ENCODE results near the gene MRPS14. TPM values are rescaled to one million over a fixed set of nuclear protein-coding genes. Genes with fewer than 3 reads are reported as not detected.

The MRPS14 gene
- total and polyA plus RNA-seq, 9 of the 15 experiments (the other 6 are each of a cell fraction or from before 2014, with no cell fraction given): 38.1 to 231 (median 54.9) TPM

DNA sequence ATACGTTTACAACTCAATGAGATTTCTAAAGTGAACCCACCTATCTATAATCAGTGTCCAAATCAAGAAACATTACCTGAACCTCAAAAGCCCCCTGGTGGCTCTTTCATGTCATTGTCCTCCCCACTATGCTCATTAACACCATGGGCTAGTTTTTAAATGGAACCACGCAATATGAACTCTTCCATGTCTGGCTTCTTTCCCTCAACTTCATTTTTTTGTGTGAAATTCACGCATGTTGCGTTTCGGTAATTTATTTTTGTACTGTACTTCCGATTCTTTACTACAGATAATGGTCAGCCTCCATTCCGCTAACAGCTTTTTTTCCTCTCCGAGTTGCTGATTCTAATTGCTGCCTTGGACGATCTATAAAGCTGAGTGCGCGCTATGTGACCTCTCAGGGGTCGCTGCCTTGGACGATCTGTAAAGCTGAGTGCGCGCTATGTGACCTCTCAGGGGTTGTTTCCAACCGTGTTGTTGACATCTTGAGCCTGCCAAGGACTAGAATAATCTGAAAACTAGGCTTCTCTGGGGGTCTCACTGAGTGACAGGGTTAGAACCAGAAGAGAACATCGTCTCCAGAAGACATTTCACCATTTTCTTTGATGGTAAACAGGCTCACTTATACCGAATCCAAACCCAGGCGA, 24.5 kb downstream of the MRPS14 start (continued):
- TF ChIP-seq, protein P1, sequence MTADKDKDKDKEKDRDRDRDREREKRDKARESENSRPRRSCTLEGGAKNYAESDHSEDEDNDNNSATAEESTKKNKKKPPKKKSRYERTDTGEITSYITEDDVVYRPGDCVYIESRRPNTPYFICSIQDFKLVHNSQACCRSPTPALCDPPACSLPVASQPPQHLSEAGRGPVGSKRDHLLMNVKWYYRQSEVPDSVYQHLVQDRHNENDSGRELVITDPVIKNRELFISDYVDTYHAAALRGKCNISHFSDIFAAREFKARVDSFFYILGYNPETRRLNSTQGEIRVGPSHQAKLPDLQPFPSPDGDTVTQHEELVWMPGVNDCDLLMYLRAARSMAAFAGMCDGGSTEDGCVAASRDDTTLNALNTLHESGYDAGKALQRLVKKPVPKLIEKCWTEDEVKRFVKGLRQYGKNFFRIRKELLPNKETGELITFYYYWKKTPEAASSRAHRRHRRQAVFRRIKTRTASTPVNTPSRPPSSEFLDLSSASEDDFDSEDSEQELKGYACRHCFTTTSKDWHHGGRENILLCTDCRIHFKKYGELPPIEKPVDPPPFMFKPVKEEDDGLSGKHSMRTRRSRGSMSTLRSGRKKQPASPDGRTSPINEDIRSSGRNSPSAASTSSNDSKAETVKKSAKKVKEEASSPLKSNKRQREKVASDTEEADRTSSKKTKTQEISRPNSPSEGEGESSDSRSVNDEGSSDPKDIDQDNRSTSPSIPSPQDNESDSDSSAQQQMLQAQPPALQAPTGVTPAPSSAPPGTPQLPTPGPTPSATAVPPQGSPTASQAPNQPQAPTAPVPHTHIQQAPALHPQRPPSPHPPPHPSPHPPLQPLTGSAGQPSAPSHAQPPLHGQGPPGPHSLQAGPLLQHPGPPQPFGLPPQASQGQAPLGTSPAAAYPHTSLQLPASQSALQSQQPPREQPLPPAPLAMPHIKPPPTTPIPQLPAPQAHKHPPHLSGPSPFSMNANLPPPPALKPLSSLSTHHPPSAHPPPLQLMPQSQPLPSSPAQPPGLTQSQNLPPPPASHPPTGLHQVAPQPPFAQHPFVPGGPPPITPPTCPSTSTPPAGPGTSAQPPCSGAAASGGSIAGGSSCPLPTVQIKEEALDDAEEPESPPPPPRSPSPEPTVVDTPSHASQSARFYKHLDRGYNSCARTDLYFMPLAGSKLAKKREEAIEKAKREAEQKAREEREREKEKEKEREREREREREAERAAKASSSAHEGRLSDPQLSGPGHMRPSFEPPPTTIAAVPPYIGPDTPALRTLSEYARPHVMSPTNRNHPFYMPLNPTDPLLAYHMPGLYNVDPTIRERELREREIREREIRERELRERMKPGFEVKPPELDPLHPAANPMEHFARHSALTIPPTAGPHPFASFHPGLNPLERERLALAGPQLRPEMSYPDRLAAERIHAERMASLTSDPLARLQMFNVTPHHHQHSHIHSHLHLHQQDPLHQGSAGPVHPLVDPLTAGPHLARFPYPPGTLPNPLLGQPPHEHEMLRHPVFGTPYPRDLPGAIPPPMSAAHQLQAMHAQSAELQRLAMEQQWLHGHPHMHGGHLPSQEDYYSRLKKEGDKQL (CRISPR knock-in tag; IDR thresholded peaks at IDR 0.05; ENCODE audit: borderline replicate concordance): no peak
- TF ChIP-seq, protein P2, sequence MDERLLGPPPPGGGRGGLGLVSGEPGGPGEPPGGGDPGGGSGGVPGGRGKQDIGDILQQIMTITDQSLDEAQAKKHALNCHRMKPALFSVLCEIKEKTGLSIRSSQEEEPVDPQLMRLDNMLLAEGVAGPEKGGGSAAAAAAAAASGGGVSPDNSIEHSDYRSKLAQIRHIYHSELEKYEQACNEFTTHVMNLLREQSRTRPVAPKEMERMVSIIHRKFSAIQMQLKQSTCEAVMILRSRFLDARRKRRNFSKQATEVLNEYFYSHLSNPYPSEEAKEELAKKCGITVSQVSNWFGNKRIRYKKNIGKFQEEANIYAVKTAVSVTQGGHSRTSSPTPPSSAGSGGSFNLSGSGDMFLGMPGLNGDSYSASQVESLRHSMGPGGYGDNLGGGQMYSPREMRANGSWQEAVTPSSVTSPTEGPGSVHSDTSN (CRISPR knock-in tag; IDR thresholded peaks at IDR 0.05; ENCODE audit: low read depth): no peak
- TF ChIP-seq, protein P2 (tag; conservative IDR thresholded peaks at IDR 0.05; ENCODE audit: low read depth): peak; percentile 21; the same call in 1 of the 2 replicates
- TF ChIP-seq, protein P3, sequence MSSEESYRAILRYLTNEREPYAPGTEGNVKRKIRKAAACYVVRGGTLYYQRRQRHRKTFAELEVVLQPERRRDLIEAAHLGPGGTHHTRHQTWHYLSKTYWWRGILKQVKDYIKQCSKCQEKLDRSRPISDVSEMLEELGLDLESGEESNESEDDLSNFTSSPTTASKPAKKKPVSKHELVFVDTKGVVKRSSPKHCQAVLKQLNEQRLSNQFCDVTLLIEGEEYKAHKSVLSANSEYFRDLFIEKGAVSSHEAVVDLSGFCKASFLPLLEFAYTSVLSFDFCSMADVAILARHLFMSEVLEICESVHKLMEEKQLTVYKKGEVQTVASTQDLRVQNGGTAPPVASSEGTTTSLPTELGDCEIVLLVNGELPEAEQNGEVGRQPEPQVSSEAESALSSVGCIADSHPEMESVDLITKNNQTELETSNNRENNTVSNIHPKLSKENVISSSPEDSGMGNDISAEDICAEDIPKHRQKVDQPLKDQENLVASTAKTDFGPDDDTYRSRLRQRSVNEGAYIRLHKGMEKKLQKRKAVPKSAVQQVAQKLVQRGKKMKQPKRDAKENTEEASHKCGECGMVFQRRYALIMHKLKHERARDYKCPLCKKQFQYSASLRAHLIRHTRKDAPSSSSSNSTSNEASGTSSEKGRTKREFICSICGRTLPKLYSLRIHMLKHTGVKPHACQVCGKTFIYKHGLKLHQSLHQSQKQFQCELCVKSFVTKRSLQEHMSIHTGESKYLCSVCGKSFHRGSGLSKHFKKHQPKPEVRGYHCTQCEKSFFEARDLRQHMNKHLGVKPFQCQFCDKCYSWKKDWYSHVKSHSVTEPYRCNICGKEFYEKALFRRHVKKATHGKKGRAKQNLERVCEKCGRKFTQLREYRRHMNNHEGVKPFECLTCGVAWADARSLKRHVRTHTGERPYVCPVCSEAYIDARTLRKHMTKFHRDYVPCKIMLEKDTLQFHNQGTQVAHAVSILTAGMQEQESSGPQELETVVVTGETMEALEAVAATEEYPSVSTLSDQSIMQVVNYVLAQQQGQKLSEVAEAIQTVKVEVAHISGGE (CRISPR knock-in tag; IDR thresholded peaks at IDR 0.05): no peak
- TF ChIP-seq, protein P4, sequence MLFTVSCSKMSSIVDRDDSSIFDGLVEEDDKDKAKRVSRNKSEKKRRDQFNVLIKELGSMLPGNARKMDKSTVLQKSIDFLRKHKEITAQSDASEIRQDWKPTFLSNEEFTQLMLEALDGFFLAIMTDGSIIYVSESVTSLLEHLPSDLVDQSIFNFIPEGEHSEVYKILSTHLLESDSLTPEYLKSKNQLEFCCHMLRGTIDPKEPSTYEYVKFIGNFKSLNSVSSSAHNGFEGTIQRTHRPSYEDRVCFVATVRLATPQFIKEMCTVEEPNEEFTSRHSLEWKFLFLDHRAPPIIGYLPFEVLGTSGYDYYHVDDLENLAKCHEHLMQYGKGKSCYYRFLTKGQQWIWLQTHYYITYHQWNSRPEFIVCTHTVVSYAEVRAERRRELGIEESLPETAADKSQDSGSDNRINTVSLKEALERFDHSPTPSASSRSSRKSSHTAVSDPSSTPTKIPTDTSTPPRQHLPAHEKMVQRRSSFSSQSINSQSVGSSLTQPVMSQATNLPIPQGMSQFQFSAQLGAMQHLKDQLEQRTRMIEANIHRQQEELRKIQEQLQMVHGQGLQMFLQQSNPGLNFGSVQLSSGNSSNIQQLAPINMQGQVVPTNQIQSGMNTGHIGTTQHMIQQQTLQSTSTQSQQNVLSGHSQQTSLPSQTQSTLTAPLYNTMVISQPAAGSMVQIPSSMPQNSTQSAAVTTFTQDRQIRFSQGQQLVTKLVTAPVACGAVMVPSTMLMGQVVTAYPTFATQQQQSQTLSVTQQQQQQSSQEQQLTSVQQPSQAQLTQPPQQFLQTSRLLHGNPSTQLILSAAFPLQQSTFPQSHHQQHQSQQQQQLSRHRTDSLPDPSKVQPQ (CRISPR knock-in tag; IDR thresholded peaks at IDR 0.05; ENCODE audit: borderline replicate concordance): no peak
- TF ChIP-seq ERF (CRISPR knock-in tag; IDR thresholded peaks at IDR 0.05) (0 out of 2 replicates have a peak, but pooled peaks have one; percentile 37), RBM17 (IDR thresholded peaks at IDR 0.05; ENCODE audit: borderline replicate concordance, low read depth, low read length) (no peak), HNRNPL (IDR thresholded peaks at IDR 0.05; ENCODE audit: low read depth, low read length) (no peak)
- TF ChIP-seq, protein P5, sequence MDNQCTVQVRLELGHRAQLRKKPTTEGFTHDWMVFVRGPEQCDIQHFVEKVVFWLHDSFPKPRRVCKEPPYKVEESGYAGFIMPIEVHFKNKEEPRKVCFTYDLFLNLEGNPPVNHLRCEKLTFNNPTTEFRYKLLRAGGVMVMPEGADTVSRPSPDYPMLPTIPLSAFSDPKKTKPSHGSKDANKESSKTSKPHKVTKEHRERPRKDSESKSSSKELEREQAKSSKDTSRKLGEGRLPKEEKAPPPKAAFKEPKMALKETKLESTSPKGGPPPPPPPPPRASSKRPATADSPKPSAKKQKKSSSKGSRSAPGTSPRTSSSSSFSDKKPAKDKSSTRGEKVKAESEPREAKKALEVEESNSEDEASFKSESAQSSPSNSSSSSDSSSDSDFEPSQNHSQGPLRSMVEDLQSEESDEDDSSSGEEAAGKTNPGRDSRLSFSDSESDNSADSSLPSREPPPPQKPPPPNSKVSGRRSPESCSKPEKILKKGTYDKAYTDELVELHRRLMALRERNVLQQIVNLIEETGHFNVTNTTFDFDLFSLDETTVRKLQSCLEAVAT (IDR thresholded peaks at IDR 0.05): peak; percentile 5 to 50; a peak in 1 of 4 replicates

Data from K562 (cell line).